ENCODE measurements around the gene ABCA13. TPM values are rescaled to one million over a fixed set of nuclear protein-coding genes. Genes with fewer than 3 reads are reported as not detected.

The ABCA13 gene
- total and polyA plus RNA-seq, 2 donors (not counting 3 experiments of a cell fraction or from before 2014, with no cell fraction given): 0.01 to 0.11 TPM

DNA sequence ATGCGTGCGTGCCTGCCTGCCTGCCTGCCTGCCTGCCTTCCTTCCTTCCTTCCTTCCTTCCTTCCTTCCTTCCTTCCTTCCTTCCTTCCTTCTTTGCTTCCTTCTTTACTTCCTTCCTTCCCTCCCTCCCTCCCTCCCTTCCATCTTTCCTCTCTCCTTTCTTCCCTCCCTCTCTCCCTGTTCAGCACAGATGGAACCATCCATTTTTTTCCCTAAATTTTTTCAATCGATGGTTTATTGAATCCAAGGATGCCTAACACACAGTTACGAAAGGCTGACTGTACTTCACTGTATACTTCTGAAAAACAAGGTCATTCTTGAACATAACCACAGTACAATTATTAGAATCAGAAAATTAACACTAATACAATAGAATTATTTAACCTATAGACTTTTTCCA, 53.8 kb downstream of the ABCA13 start:
- ChIA-PET POLR2A (no interaction called here), CTCF (no interaction called here)
- no peak overlapping the region for H3K9ac ChIP-seq (replicated peaks; ENCODE audit: extremely low read depth, insufficient read depth, low read length)
- TF ChIP-seq JUN (IDR thresholded peaks at IDR 0.05; ENCODE audit: borderline replicate concordance, insufficient read depth, insufficient read length, low read depth) (no peak), EZH2 (IDR thresholded peaks at IDR 0.05; ENCODE audit: borderline replicate concordance, low read depth, low read length, severe bottlenecking) (no peak), POLR2AphosphoS5 (IDR thresholded peaks at IDR 0.05; ENCODE audit: insufficient read depth, low read depth, low read length) (no peak), FOS (IDR thresholded peaks at IDR 0.05; ENCODE audit: borderline replicate concordance, insufficient read depth, low read length) (no peak), POLR2A (IDR thresholded peaks at IDR 0.05; ENCODE audit: low read depth, low read length) (no peak), GATA2 (IDR thresholded peaks at IDR 0.05; ENCODE audit: insufficient read depth, insufficient read length, low read depth, low read length) (no peak), MYC (IDR thresholded peaks at IDR 0.05; ENCODE audit: low read depth, low read length) (no peak)
- TF ChIP-seq, protein P1, sequence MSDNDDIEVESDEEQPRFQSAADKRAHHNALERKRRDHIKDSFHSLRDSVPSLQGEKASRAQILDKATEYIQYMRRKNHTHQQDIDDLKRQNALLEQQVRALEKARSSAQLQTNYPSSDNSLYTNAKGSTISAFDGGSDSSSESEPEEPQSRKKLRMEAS (IDR thresholded peaks at IDR 0.05; ENCODE audit: insufficient read depth, insufficient read length): no peak
- TF ChIP-seq, protein P2, sequence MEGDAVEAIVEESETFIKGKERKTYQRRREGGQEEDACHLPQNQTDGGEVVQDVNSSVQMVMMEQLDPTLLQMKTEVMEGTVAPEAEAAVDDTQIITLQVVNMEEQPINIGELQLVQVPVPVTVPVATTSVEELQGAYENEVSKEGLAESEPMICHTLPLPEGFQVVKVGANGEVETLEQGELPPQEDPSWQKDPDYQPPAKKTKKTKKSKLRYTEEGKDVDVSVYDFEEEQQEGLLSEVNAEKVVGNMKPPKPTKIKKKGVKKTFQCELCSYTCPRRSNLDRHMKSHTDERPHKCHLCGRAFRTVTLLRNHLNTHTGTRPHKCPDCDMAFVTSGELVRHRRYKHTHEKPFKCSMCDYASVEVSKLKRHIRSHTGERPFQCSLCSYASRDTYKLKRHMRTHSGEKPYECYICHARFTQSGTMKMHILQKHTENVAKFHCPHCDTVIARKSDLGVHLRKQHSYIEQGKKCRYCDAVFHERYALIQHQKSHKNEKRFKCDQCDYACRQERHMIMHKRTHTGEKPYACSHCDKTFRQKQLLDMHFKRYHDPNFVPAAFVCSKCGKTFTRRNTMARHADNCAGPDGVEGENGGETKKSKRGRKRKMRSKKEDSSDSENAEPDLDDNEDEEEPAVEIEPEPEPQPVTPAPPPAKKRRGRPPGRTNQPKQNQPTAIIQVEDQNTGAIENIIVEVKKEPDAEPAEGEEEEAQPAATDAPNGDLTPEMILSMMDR (IDR thresholded peaks at IDR 0.05; ENCODE audit: extremely low read depth in 1 of 2, insufficient read depth in 1 of 2, low read depth in 1 of 2, low read length in 2 of 2): no peak
- H3K4me3 ChIP-seq (replicated peaks in 1 of 3; ENCODE audit: insufficient read depth in 1 of 3, low read depth in 1 of 3, low read length in 3 of 3): no peak overlapping the region
- no peaks in the 10 kb centered on the region for H3K9me1 ChIP-seq (replicated peaks; ENCODE audit: control insufficient read depth, extremely low read depth, insufficient read depth, low read length)
- intact Hi-C loops (cut with micrococcal nuclease): loop anchor here (10.0 kb wide), 1 partner anchor 150 kb away; no protein-coding TSS in a partner anchor
- no peak overlapping the region for H3K27ac ChIP-seq (ENCODE audit: insufficient read depth, low read depth, low read length)
- H3K27me3 ChIP-seq (ENCODE audit: control insufficient read depth in 2 of 2, insufficient read depth in 2 of 2, low read length in 2 of 2): no peaks in the 10 kb centered on the region
- no peak overlapping the region for H2AFZ ChIP-seq (ENCODE audit: low read depth, low read length)
- H3K79me2 ChIP-seq (ENCODE audit: control insufficient read depth, insufficient read depth, low read length): no peaks in the 10 kb centered on the region
- no peaks in the 10 kb centered on the region for H4K20me1 ChIP-seq (replicated peaks; ENCODE audit: control insufficient read depth, extremely low read depth, insufficient read depth, low read length)
- no peak for FAIRE-seq
- no peak for DNase-seq (ENCODE audit: low read depth, low spot score)
- H3K4me1 ChIP-seq (ENCODE audit: control insufficient read depth, extremely low read depth, insufficient read depth, low read length): no peaks in the 10 kb centered on the region
- dilution Hi-C loops (cut with MboI; ENCODE audit: extremely low pct_ligation_motif_present, low sequenced_read_pairs): no loop called here
- H3K36me3 ChIP-seq (ENCODE audit: control insufficient read depth in 2 of 2, extremely low read depth in 1 of 2, insufficient read depth in 2 of 2, low read length in 2 of 2): no peaks in the 10 kb centered on the region
- no peak overlapping the region for H3K4me2 ChIP-seq (ENCODE audit: insufficient read depth, low read length)
- H3K9me3 ChIP-seq (replicated peaks; ENCODE audit: control insufficient read depth, insufficient read depth, low read length): no peaks in the 10 kb centered on the region
- no TSS peak for BruUV-seq (replicated peaks)
